Mesenchymal stem cell (in vitro differentiated cells and primary cell): ENCODE results near the gene NUCB1. TPM values are rescaled to one million over a fixed set of nuclear protein-coding genes. Genes with fewer than 3 reads are reported as not detected.

Experiments used
- small RNA-seq: library from polyadenylated mRNA; stranded (forward); fragments of <200 nt; extraction: miRNeasy Mini kit (QIAGEN cat#:217004); gene quantifications from one replicate; pipeline ENCODE3, GENCODE V24; 2013; ENCODE audit warnings: low read depth

NUCB1 gene

Small RNA genes lying within 50 kb of the gene (small RNA-seq; reads per million reads assigned to genes)
- not detected for gene AC026803.1
